Progenitor cell of endocrine pancreas (in vitro differentiated cells): ENCODE results near the gene TTLL11. TPM values are rescaled to one million over a fixed set of nuclear protein-coding genes. Genes with fewer than 3 reads are reported as not detected.

Source experiments
- DNase-seq: peaks from one replicate; pipeline ENCODE4 v3.0.0; 2021; ENCODE audit warnings: low spot score; ENCODE audit not compliant: unreplicated experiment
- H3K27ac Mint-ChIP-seq: 2 replicates; pipeline ENCODE4 v1.8.0; 2021; ENCODE audit warnings: mild to moderate bottlenecking, moderate library complexity, mixed read lengths
- H3K27me3 Mint-ChIP-seq: 2 replicates; pipeline ENCODE4 v1.8.0; 2021; ENCODE audit warnings: mixed read lengths
- H3K36me3 Mint-ChIP-seq: 2 replicates; pipeline ENCODE4 v1.8.0; 2022; ENCODE audit warnings: mixed read lengths; ENCODE audit not compliant: insufficient read depth
- H3K4me1 Mint-ChIP-seq: 2 replicates; pipeline ENCODE4 v1.8.0; 2021; ENCODE audit warnings: low read depth, mixed read lengths
- H3K4me3 Mint-ChIP-seq: 2 replicates; pipeline ENCODE4 v1.8.0; 2021; ENCODE audit warnings: low read depth, mild to moderate bottlenecking, moderate library complexity, mixed read lengths
- H3K9me3 Mint-ChIP-seq: 2 replicates; pipeline ENCODE4 v1.8.0; 2021; ENCODE audit warnings: low read depth, mixed read lengths
- CTCF ChIP-seq: fragments of 200-600 bp; sonication (generic); IDR thresholded peaks from one replicate; pipeline ENCODE4 v1.5.0; 2021; ENCODE audit warnings: antibody characterized with exemption, mild to moderate bottlenecking; ENCODE audit not compliant: unreplicated experiment
- total RNA-seq: library from RNA; stranded (reverse); gene quantifications from 2 replicates; pipeline ENCODE4 v1.2.1, GENCODE V29; 2021

The TTLL11 gene
- total RNA-seq, 1 donor from 2014 or later = 5.3 TPM

DNA sequence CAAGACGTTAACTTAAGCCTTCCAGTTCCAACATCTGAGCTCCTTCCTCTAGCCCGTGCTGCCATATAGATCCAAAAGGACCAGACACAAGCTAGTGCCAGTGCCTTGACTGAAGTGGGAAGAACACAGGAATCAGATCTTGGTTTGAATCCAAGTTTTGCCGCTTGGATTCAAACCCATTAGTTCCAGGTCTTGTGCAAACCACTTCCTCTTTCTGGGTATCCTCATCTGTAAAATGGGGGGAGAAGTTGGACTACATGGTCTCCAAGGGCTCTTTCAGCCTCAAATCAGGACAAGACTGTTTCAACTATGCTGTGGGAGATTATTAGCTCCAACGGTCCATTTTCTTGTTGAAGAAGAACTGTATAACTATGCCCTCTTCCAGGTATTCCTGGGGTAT, 32.6 kb downstream of the TTLL11 start:
- no peak overlapping the region for H3K4me3 Mint-ChIP-seq
- H3K4me1 Mint-ChIP-seq = peaks cover 1% of the 10 kb centered on the region
- no peak overlapping the region for H3K27ac Mint-ChIP-seq
- H3K27me3 Mint-ChIP-seq = peaks cover 6% of the 10 kb centered on the region
- no peak for DNase-seq
- TF ChIP-seq CTCF = no peak
- H3K36me3 Mint-ChIP-seq = no peaks in the 10 kb centered on the region
- H3K9me3 Mint-ChIP-seq = no peaks in the 10 kb centered on the region

- Mint-ChIP-seq H3K4me1 (no peaks in the 10 kb centered on the region), H3K36me3 (no peaks in the 10 kb centered on the region), H3K27me3 (peaks cover 6% of the 10 kb centered on the region), H3K4me3 (no peak overlapping the region), H3K27ac (no peak overlapping the region), H3K9me3 (no peaks in the 10 kb centered on the region)
- no peak for DNase-seq
- no peak for TF ChIP-seq CTCF
Observed at GRCh38 chr9:122059955-122060324, 33.2 kb downstream of the TTLL11 start.

- TF ChIP-seq CTCF = no peak
- H3K4me1 Mint-ChIP-seq = no peaks in the 10 kb centered on the region
- no peaks in the 10 kb centered on the region for H3K36me3 Mint-ChIP-seq
- no peak for DNase-seq
- H3K9me3 Mint-ChIP-seq = no peaks in the 10 kb centered on the region
- no peak overlapping the region for H3K27ac Mint-ChIP-seq
- H3K4me3 Mint-ChIP-seq = no peak overlapping the region
- peaks cover 6% of the 10 kb centered on the region for H3K27me3 Mint-ChIP-seq
Observed at GRCh38 chr9:122059214-122059954, 33.7 kb downstream of the TTLL11 start.

DNA sequence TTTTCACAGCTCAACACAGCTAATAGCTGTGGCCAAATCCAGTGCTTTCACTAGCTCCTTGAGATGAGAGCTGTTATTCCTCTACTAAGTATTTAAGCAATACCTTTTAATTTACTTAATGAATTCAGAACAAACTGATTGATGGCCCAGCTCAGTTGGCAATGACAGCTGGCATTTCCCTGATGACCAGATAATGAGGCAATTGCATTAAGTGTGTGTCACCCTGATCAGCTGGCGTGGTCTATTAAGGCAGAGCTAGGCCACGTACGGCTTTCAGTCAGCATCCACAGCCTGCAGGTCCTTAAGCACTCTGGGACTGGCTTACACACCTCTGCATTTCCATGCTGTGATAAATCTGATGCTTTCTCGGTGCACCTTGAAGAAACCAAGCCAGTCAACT, 34.4 kb downstream of the TTLL11 start:
- no peak overlapping the region for H3K4me3 Mint-ChIP-seq
- no peak for DNase-seq
- H3K9me3 Mint-ChIP-seq = no peaks in the 10 kb centered on the region
- no peaks in the 10 kb centered on the region for H3K4me1 Mint-ChIP-seq
- H3K27ac Mint-ChIP-seq = no peak overlapping the region
- no peak for TF ChIP-seq CTCF
- H3K27me3 Mint-ChIP-seq = peaks cover 6% of the 10 kb centered on the region
- H3K36me3 Mint-ChIP-seq = no peaks in the 10 kb centered on the region

DNA sequence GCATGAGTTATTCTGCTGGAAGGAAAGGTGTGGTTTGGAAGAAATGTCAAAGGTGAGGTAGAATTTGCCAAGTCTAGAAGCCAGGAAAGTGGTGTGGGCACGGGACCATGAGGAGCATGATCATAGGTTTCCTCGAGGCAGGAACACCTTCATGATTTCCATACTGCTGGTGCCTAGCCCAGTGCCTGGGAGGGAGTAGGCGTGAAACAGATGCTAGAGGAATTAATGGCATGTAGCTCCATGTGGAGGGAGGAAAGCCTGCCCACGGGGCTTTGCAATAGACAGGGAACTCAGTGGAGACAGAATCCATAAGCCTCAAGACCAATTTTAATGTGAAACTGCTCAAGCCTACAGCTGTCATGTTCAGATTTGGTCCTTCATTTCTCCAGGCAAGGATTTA, 35.1 kb downstream of the TTLL11 start:
- no peak for TF ChIP-seq CTCF
- no peaks in the 10 kb centered on the region for H3K4me1 Mint-ChIP-seq
- H3K27me3 Mint-ChIP-seq = peaks cover 6% of the 10 kb centered on the region
- no peaks in the 10 kb centered on the region for H3K36me3 Mint-ChIP-seq
- H3K4me3 Mint-ChIP-seq = no peak overlapping the region
- no peaks in the 10 kb centered on the region for H3K9me3 Mint-ChIP-seq
- DNase-seq = no peak
- H3K27ac Mint-ChIP-seq = no peak overlapping the region
